ENCODE results near the gene RMND5A.

The RMND5A gene

GRCh38 chr2:86821306-86821705 lies 101.2 kb downstream of the RMND5A start:
- FAIRE-seq, result no peak
- no peak for DNase-seq (ENCODE audit: insufficient read length, low spot score)
- TF ChIP-seq, protein P1, sequence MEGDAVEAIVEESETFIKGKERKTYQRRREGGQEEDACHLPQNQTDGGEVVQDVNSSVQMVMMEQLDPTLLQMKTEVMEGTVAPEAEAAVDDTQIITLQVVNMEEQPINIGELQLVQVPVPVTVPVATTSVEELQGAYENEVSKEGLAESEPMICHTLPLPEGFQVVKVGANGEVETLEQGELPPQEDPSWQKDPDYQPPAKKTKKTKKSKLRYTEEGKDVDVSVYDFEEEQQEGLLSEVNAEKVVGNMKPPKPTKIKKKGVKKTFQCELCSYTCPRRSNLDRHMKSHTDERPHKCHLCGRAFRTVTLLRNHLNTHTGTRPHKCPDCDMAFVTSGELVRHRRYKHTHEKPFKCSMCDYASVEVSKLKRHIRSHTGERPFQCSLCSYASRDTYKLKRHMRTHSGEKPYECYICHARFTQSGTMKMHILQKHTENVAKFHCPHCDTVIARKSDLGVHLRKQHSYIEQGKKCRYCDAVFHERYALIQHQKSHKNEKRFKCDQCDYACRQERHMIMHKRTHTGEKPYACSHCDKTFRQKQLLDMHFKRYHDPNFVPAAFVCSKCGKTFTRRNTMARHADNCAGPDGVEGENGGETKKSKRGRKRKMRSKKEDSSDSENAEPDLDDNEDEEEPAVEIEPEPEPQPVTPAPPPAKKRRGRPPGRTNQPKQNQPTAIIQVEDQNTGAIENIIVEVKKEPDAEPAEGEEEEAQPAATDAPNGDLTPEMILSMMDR (IDR thresholded peaks at IDR 0.05; ENCODE audit: insufficient read depth, missing control alignments), result no peak

DNA sequence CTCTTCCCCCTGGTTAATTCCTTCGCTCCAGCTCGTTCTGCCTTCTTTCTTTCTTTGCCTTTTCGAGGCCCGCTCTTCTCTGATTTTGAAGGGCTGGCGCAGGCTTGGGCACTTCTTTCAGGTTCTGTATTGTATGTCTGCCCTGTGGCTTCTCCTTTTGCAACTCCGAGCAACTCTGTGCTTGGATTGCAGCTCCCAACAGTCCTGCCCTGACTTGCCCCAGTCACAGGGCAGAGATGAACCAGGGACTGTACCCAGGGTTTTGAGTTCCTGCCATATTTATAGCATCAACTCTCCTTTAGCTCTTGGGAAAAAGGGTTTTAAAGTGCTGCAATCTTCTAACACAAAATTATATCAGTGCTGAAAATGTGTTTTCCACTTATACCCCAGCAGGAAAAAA lies 101.8 kb downstream of the RMND5A start:
- FAIRE-seq (no peak), DNase-seq (ENCODE audit: insufficient read length, low spot score) (no peak)
- TF ChIP-seq, protein P1 (IDR thresholded peaks at IDR 0.05; ENCODE audit: insufficient read depth, missing control alignments), result no peak

DNA sequence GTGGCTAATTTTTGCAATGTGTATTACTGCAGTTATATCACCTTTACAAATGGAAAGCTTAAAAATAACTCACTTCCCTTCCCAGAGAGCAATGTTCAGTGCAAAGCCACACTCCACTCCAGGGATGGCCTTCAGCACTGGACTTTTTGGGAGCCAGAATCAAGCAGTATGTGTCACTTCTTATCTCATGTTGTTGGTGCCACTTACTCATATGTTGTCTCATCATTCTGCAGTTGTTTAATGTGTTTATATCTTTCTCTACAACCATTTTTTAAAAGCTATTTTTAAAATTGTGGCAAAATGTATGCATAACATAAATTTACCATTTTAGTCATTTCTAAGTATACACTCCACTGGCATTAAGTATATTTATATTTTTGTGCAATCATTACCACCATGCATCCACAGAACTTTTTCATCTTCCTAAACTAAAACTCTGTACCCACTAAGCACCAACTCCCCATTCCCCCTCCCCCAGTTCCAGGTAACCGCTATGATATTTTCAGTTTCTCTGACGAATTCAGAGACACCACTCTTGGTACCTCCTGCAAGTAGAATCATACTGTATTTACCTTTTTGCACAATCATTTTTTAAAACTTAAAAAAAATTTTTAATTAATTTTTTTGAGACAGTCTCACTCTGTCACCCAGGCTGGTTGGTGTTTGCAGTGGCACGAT lies 102.7 kb downstream of the RMND5A start:
- DNase-seq (ENCODE audit: insufficient read length, low spot score) (no peak), FAIRE-seq (no peak)
- TF ChIP-seq, protein P1 (IDR thresholded peaks at IDR 0.05; ENCODE audit: insufficient read depth, missing control alignments), result no peak

DNA sequence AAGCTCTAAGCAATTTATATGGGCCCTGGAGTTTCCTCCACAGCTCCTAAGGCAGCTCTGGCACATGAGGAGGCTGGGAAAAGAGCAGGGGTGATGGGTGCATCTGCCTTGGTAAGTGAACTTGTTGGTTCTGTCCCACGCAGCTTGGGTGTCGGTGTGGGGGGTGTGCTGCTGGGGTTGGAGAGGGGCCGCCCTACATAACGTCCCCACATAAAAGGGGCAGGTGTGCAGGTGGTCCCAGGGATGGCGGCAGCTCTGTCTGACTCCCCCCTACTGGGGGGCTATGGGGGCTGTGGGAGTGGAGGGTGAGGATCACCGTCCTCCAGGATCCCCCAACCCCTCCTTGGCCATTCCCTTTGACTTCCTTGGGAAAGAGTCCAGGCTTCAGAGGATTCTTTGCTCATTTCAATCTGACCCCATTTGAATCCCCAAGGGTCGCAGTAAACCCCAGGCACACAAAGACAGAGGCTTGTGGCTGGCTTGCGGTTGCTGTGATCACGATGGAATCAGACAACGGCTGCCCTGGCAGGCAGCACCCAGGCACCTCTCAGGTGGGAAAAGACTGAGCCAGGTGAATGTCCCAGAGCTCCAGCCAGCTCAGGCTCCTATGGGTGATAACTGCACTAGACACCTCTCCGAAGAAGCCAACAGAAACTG lies 105.1 kb downstream of the RMND5A start:
- DNase-seq (ENCODE audit: insufficient read length, low spot score) (no peak), FAIRE-seq (no peak)
- TF ChIP-seq, protein P1 (IDR thresholded peaks at IDR 0.05; ENCODE audit: insufficient read depth, missing control alignments), result no peak

DNA sequence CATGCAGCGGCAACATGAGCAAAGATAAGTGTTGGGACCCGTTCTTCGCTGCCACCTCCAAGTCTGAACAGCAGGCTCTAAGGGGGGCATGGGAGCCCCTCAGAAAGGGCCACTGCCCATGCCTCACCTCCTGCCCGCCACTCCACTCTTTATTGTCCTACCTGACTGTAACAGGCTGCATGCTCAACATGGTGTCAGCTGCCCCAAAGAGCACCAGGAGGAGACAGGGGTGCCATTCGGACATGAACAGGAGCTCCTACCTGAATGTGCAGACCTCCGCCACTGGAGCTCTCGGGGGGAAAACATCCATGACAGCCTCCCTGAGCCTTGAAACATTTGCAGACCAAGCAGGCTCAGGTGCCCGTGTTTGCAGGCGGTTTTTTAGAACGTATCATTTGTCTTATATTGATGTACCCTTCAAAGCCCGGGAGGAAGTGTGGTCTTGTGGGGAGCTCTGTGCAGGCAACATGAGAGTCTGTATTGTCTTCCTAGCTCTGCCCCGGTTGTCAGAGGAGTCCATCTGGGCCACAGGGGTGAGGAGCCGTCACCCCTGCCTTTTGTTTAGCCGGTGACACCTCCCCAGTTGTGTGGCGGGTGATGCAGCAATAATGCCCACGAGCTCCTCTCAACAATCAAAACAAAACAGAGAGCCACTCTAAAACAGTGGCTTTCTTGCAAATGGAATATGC lies 105.7 kb downstream of the RMND5A start:
- TF ChIP-seq, protein P1 (IDR thresholded peaks at IDR 0.05; ENCODE audit: insufficient read depth, missing control alignments), result no peak

DNA sequence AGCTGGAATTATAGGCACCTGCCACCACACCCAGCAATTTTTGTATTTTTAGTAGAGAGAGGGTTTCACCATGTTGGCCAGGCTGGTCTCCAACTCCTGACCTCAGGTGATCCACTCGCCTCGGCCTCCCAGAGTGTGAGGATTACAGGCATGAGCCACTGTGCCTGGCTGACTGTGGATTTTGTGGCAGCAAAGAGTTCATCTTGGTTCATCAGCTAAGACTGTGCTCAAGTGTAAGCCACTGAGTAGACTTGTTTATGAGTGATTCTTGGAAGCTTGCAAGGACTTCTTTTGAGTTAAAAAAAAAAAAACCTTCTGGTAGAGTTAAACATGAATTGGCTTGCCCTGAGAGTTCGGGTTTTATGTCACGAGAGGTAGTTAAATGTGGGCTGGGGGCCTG lies 106.9 kb downstream of the RMND5A start:
- DNase-seq (ENCODE audit: insufficient read length, low spot score) (no peak), FAIRE-seq (no peak)
- TF ChIP-seq, protein P1 (IDR thresholded peaks at IDR 0.05; ENCODE audit: insufficient read depth, missing control alignments), result no peak

More for the DNA sequence above, 105.7 kb downstream of the RMND5A start:
- DNase-seq (ENCODE audit: insufficient read length, low spot score) (no peak), FAIRE-seq (no peak)

All from D721Med (cell line).